ENCODE measurements around the gene SLC6A20.
"Not testable (repeated sequence)": the region's sequence is repeated elsewhere in the genome, so short reads cannot be mapped to it uniquely, and the experiment has no call there.

SLC6A20 gene

GRCh38 chr3:45760878-45761711, 35.2 kb downstream of the SLC6A20 start:
- in situ Hi-C loops (cut with HindIII; ENCODE audit: low pct_unique_long_range_greater_than_20kb, low sequenced_read_pairs): no loop called here
- peak; percentile 73 to 81 for DNase-seq (ENCODE audit: low read depth in 1 of 2, low spot score in 1 of 2)
- TF ChIP-seq JUND (IDR thresholded peaks at IDR 0.05; ENCODE audit: low read depth): no peak

GRCh38 chr3:45759851-45760250, 36.5 kb downstream of the SLC6A20 start:
- no peak for DNase-seq (ENCODE audit: low read depth in 1 of 2, low spot score in 1 of 2)
- TF ChIP-seq JUND (IDR thresholded peaks at IDR 0.05; ENCODE audit: low read depth): no peak
- in situ Hi-C loops (cut with HindIII; ENCODE audit: low pct_unique_long_range_greater_than_20kb, low sequenced_read_pairs): no loop called here

GRCh38 chr3:45758871-45759270, 37.5 kb downstream of the SLC6A20 start:
- in situ Hi-C loops (cut with HindIII; ENCODE audit: low pct_unique_long_range_greater_than_20kb, low sequenced_read_pairs): no loop called here
- TF ChIP-seq JUND (IDR thresholded peaks at IDR 0.05; ENCODE audit: low read depth): no peak
- DNase-seq (ENCODE audit: low read depth in 1 of 2, low spot score in 1 of 2): no peak

GRCh38 chr3:45757141-45757540, 39.2 kb downstream of the SLC6A20 start:
- in situ Hi-C loops (cut with HindIII; ENCODE audit: low pct_unique_long_range_greater_than_20kb, low sequenced_read_pairs); DNase-seq (ENCODE audit: low read depth in 1 of 2, low spot score in 1 of 2): not testable (repeated sequence)

- TF ChIP-seq JUND (IDR thresholded peaks at IDR 0.05; ENCODE audit: low read depth): no peak
- in situ Hi-C loops (cut with HindIII; ENCODE audit: low pct_unique_long_range_greater_than_20kb, low sequenced_read_pairs): no loop called here
- no peak for DNase-seq (ENCODE audit: low read depth in 1 of 2, low spot score in 1 of 2)
Observed at GRCh38 chr3:45756055-45756454, 40.3 kb downstream of the SLC6A20 start.

GRCh38 chr3:45754461-45754860, 41.9 kb downstream of the SLC6A20 start:
- in situ Hi-C loops (cut with HindIII; ENCODE audit: low pct_unique_long_range_greater_than_20kb, low sequenced_read_pairs): no loop called here
- no peak for TF ChIP-seq JUND (IDR thresholded peaks at IDR 0.05; ENCODE audit: low read depth)
- no peak for DNase-seq (ENCODE audit: low read depth in 1 of 2, low spot score in 1 of 2)

GRCh38 chr3:45753095-45753494, 43.2 kb downstream of the SLC6A20 start:
- TF ChIP-seq JUND (IDR thresholded peaks at IDR 0.05; ENCODE audit: low read depth): no peak
- no peak for DNase-seq (ENCODE audit: low read depth in 1 of 2, low spot score in 1 of 2)
- in situ Hi-C loops (cut with HindIII; ENCODE audit: low pct_unique_long_range_greater_than_20kb, low sequenced_read_pairs): no loop called here

- in situ Hi-C loops (cut with HindIII; ENCODE audit: low pct_unique_long_range_greater_than_20kb, low sequenced_read_pairs): no loop called here
Observed at GRCh38 chr3:45751537-45752242, 44.6 kb downstream of the SLC6A20 start.

GRCh38 chr3:45749880-45750279, 46.5 kb downstream of the SLC6A20 start:
- no peak for TF ChIP-seq JUND (IDR thresholded peaks at IDR 0.05; ENCODE audit: low read depth)
- DNase-seq (ENCODE audit: low read depth in 1 of 2, low spot score in 1 of 2): no peak
- in situ Hi-C loops (cut with HindIII; ENCODE audit: low pct_unique_long_range_greater_than_20kb, low sequenced_read_pairs): no loop called here

More at GRCh38 chr3:45751537-45752242, 44.6 kb downstream of the SLC6A20 start:
- no peak for DNase-seq (ENCODE audit: low read depth in 1 of 2, low spot score in 1 of 2)
- TF ChIP-seq JUND (IDR thresholded peaks at IDR 0.05; ENCODE audit: low read depth): no peak

GRCh38 chr3:45749036-45749600, 47.2 kb downstream of the SLC6A20 start:
- in situ Hi-C loops (cut with HindIII; ENCODE audit: low pct_unique_long_range_greater_than_20kb, low sequenced_read_pairs); DNase-seq (ENCODE audit: low read depth in 1 of 2, low spot score in 1 of 2): not testable (repeated sequence)

GRCh38 chr3:45748068-45748467, 48.3 kb downstream of the SLC6A20 start:
- in situ Hi-C loops (cut with HindIII; ENCODE audit: low pct_unique_long_range_greater_than_20kb, low sequenced_read_pairs): no loop called here
- no peak for DNase-seq (ENCODE audit: low read depth in 1 of 2, low spot score in 1 of 2)
- TF ChIP-seq JUND (IDR thresholded peaks at IDR 0.05; ENCODE audit: low read depth): no peak

GRCh38 chr3:45746777-45747622, 49.3 kb downstream of the SLC6A20 start:
- TF ChIP-seq JUND (IDR thresholded peaks at IDR 0.05; ENCODE audit: low read depth): no peak
- in situ Hi-C loops (cut with HindIII; ENCODE audit: low pct_unique_long_range_greater_than_20kb, low sequenced_read_pairs): no loop called here
- no peak for DNase-seq (ENCODE audit: low read depth in 1 of 2, low spot score in 1 of 2)

All from T47D (cell line).